Measurements from ENCODE around the gene ELL2. TPM values are rescaled to one million over a fixed set of nuclear protein-coding genes. Genes with fewer than 3 reads are reported as not detected.

Gene ELL2
- total and polyA plus RNA-seq, 2 donors (not counting 1 experiment from before 2014, with no cell fraction given), result 7.2 to 27.0 TPM

DNA sequence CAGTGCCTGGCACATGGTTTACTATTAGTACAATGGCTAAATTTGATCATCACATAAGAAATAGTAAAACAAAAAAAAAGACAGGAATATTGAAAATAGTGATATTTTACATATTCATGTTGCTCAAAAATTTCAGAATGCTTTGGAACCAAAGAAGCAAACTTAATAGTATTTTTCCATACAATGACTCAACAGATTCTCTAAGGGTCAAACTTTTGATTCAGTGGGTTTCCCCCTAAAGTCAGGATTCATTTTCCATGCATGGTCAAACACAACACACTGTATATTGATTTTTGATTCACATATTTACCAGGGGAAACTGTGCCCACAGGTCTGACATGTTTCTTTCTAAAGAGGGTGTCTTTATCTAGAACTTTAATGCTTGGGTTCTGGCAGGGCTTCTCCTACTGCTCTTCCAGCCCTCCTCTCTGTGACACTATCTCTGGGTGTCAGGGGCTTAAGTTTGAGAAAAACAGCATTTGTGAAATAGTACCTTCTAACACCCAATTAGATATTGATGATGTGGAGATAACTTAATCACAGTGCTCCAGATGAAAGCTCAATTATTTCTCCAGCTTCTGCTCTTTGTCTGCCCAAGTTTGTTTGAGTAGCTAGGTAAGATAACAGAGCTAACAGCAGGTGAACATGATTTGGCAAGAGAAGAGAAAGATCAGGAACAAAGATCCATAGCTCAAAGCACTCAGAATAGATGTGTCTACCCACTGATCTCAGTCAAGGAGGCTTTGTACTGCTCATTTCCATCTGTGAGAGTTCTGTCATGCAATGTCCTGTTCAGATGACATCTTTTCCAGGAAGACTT, 35.5 kb upstream of the ELL2 start:
- intact Hi-C loops (cut with micrococcal nuclease), result no loop called here
- no peak for ATAC-seq (ENCODE audit: low read depth)
- Histone ChIP-seq H3K9ac (ENCODE audit: low read length) (no peak overlapping the region), H3K27ac (ENCODE audit: low read length in 2 of 2) (no peak overlapping the region), H3K4me2 (replicated peaks; ENCODE audit: low read depth, low read length, poor library complexity, severe bottlenecking) (no peak overlapping the region), H4K20me1 (ENCODE audit: control insufficient read depth, insufficient read depth, low read length, poor library complexity, severe bottlenecking) (no peaks in the 10 kb centered on the region), H3K9me3 (ENCODE audit: control extremely low read depth in 1 of 3, control insufficient read depth in 2 of 3, insufficient read depth in 1 of 3, low read length in 2 of 3) (no peaks in the 10 kb centered on the region), H3K79me2 (ENCODE audit: control insufficient read depth, insufficient read depth, low read length) (no peaks in the 10 kb centered on the region), H3K27me3 (replicated peaks in 1 of 4; ENCODE audit: control extremely low read depth in 1 of 4, control insufficient read depth in 3 of 4, insufficient read depth in 4 of 4, low read length in 3 of 4) (no peaks in the 10 kb centered on the region), H3K36me3 (replicated peaks in 1 of 2; ENCODE audit: control extremely low read depth in 1 of 2, control insufficient read depth in 1 of 2, extremely low read depth in 1 of 2, insufficient read depth in 2 of 2, low read length in 1 of 2) (no peaks in the 10 kb centered on the region), H3K4me3 (ENCODE audit: control extremely low read depth in 1 of 5, extremely low read depth in 1 of 5, insufficient read depth in 1 of 5, low read depth in 2 of 5, low read length in 4 of 5) (no peak overlapping the region), H3K4me1 (ENCODE audit: control insufficient read depth in 2 of 2, insufficient read depth in 2 of 2, low read length in 2 of 2) (no peaks in the 10 kb centered on the region), H2AFZ (ENCODE audit: insufficient read depth, low read depth, low read length, poor library complexity, severe bottlenecking) (no peak overlapping the region)
- Mint-ChIP-seq H3K9me3 (ENCODE audit: insufficient read depth) (no peaks in the 10 kb centered on the region), H3K4me1 (no peaks in the 10 kb centered on the region), H3K27ac (no peak overlapping the region), H3K4me3 (no peak overlapping the region), H3K27me3 (peaks cover 4% of the 10 kb centered on the region)
- no peak for TF ChIP-seq CTCF (IDR thresholded peaks at IDR 0.05)
- no peak for TF ChIP-seq EZH2 (IDR thresholded peaks at IDR 0.05; ENCODE audit: borderline replicate concordance, insufficient read depth, low read depth, low read length, poor library complexity, severe bottlenecking)
- ChIA-PET CTCF (no interaction called here), POLR2A (no interaction called here)
- no peak for DNase-seq

DNA sequence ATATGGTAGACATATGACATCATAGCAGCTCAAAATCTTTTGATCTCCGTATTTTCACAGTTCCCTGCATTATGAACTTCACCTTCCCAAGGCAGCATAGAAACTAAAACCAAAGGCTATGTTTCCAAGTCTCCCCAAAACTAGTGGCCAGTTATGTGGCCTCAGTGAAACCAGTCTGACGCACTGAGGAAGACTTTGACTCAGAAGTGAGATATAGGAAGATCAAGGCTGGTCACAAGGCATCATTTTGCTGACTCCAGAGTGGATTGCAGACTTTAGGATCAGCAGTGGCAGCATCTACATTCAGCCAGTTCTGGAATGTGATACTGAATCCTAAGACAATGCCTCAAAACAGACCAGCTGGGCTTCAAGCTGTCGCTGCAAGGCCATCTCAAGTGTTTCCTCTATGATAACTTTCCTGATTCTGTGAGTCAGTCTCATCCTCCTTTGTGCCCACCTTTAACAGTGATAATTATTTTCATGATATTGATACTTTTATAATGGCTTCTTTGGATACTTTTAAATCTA, 34.4 kb upstream of the ELL2 start:
- Histone ChIP-seq H3K9me3 (ENCODE audit: control extremely low read depth in 1 of 3, control insufficient read depth in 2 of 3, insufficient read depth in 1 of 3, low read length in 2 of 3) (no peaks in the 10 kb centered on the region), H3K9ac (ENCODE audit: low read length) (no peak overlapping the region), H3K4me1 (ENCODE audit: control insufficient read depth in 2 of 2, insufficient read depth in 2 of 2, low read length in 2 of 2) (no peaks in the 10 kb centered on the region), H3K4me2 (replicated peaks; ENCODE audit: low read depth, low read length, poor library complexity, severe bottlenecking) (no peak overlapping the region), H2AFZ (ENCODE audit: insufficient read depth, low read depth, low read length, poor library complexity, severe bottlenecking) (no peak overlapping the region), H3K27ac (ENCODE audit: low read length in 2 of 2) (no peak overlapping the region), H3K79me2 (ENCODE audit: control insufficient read depth, insufficient read depth, low read length) (no peaks in the 10 kb centered on the region), H3K36me3 (replicated peaks in 1 of 2; ENCODE audit: control extremely low read depth in 1 of 2, control insufficient read depth in 1 of 2, extremely low read depth in 1 of 2, insufficient read depth in 2 of 2, low read length in 1 of 2) (no peaks in the 10 kb centered on the region), H3K27me3 (replicated peaks in 1 of 4; ENCODE audit: control extremely low read depth in 1 of 4, control insufficient read depth in 3 of 4, insufficient read depth in 4 of 4, low read length in 3 of 4) (no peaks in the 10 kb centered on the region), H4K20me1 (ENCODE audit: control insufficient read depth, insufficient read depth, low read length, poor library complexity, severe bottlenecking) (no peaks in the 10 kb centered on the region), H3K4me3 (ENCODE audit: control extremely low read depth in 1 of 5, extremely low read depth in 1 of 5, insufficient read depth in 1 of 5, low read depth in 2 of 5, low read length in 4 of 5) (no peak overlapping the region)
- Mint-ChIP-seq H3K27ac (no peak overlapping the region), H3K27me3 (peaks cover 4% of the 10 kb centered on the region), H3K9me3 (ENCODE audit: insufficient read depth) (no peaks in the 10 kb centered on the region), H3K4me1 (no peaks in the 10 kb centered on the region), H3K4me3 (no peak overlapping the region)
- no peak for TF ChIP-seq EZH2 (IDR thresholded peaks at IDR 0.05; ENCODE audit: borderline replicate concordance, insufficient read depth, low read depth, low read length, poor library complexity, severe bottlenecking)
- intact Hi-C loops (cut with micrococcal nuclease), result no loop called here
- POLR2A ChIA-PET, result no interaction called here
- CTCF ChIA-PET, result no interaction called here
- ATAC-seq (ENCODE audit: low read depth) (no peak), DNase-seq (no peak)
- whole genome bisulfite sequencing (ENCODE audit: insufficient coverage), result 94% methylated on average over 3 of the region's 3 CpGs
